HG03571 (cell line): ENCODE measurements around the gene PPM1K.
A peak's percentile ranks its signal among the peaks of the same experiment; 100 is the strongest.

Experiments used
- ATAC-seq: cut with Tn5 transposase; IDR thresholded peaks from one replicate; pipeline ENCODE4 v1.9.1; 2021; ENCODE audit not compliant: unreplicated experiment

PPM1K gene

DNA sequence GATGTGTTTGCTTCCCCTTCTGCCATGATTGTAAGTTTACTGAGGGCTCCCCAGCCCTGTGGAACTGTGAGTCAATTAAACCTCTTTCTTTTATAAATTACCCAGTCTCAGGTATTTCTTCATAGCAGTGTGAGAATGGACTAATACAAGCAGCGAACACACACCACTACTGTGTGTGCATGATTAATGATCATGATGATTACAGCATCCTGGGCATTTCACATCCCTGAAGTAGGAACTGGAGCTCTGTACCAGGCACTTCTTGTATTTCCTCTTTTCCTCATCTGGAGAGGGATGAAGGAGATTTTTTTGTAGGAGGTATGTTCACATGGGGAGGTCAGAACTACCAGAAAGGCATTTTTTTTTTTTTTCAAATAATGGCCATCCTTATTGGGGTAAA lies 60.8 kb downstream of the PPM1K start:
- ATAC-seq = no peak

- no peak for ATAC-seq
Observed at GRCh38 chr4:88219099-88219498, 65.3 kb downstream of the PPM1K start.

- no peak for ATAC-seq
Observed at GRCh38 chr4:88217169-88217568, 67.2 kb downstream of the PPM1K start.

DNA sequence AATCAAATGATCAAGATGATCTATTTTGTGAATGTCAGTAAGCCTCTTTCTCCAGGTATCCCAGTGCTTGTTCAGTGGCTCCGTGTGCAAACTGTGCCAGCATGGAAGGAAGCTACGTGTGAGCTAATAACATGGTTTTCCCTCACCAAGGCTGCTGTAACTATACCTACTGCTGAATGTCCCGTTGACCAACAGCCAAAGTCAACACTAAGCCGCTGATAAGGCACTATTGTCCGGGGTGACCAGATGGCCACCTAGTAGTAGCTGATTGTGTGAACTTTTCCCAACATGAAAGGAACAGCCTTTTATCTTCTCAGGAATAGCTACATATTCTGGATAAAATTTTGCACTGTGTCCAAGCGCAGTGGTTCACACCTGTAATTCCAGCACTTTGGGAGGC lies 68.0 kb downstream of the PPM1K start:
- no peak for ATAC-seq

DNA sequence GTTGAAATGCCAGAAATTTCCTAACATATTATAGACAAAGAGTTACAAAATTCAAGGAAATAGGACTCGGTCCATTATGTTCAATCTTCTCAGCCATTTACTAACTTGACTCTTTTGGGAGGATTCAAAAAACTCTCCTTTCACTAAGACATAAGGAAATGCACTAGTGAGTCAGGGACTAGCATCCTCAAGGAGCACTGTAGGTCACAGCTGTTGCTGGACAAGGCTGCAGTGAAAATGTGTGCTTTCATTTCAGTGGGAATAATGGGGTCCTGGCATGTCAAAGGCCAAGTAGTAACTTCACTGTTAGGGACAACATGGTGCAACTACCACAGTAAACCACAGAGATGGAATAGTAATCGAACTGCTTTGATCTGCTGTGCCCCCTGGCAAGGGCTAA lies 69.0 kb downstream of the PPM1K start:
- no peak for ATAC-seq

- ATAC-seq = no peak
Observed at GRCh38 chr4:88212253-88212561, 72.2 kb downstream of the PPM1K start.

DNA sequence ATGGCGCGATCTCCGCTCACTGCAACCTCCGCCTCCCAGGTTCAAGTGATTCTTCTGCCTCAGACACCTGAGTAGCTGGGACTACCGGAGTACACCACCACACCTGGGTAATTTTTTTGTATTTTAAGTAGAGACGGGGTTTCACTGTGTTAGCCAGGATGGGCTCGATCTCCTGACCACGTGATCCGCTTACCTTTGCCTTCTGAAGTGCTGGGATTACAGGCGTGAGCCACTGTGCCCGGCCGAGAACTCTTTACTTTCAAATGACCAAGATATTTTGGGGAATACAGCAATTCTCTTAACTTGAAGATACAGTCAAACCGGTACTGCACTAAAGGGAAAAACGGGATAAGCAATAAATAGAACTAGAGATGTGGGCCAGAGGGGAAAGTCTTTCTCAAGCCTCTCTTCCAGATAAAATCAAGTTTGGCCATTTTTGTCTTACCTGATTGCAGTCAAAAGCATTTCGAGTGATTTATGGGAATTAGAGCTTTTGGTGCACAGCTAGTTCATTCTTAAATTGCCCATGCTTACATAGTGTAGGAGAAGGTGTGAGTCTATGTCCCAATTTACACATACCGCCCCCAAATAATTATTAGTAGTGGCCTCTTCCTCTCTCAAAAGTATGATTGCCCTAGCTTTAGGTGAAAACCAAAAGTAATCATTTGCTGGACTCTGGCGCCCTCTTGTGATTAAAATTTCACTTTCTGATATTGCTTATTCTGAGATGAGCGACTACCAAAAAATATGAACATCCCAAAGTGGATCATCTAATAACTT lies 72.7 kb downstream of the PPM1K start:
- peak; percentile 74 for ATAC-seq

DNA sequence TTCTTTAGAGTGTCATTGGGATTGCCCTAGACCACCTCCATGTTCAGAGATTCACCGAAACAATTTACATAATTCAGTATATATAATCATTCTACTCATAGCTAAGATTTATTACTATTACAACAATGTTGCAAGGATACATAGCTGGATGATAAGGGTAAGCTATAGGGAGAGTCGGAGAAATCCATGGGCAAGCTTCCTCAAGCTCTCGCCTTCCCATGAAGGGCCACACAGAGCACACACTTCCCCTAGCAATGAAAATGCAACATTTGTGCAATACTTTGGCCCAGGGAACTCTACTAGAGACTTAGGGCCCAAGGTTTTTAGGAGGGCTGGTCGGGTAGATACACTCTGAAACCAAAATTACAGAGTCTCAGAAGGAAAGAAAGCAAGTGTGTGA lies 76.2 kb downstream of the PPM1K start:
- ATAC-seq = no peak
